KMS-11 (cell line): ENCODE measurements around the gene RBFOX2.

Source experiments
- H2AFZ ChIP-seq: fragments of 200-600 bp; sonication (generic); 2 replicates; pipeline ENCODE4 v1.6.1; 2016; ENCODE audit warnings: antibody characterized with exemption, mixed run types, low read depth
- H3K27ac ChIP-seq: fragments of 200-600 bp; sonication (generic); 2 replicates; pipeline ENCODE4 v1.6.1; 2016; ENCODE audit warnings: mild to moderate bottlenecking, mixed run types
- H3K27me3 ChIP-seq: fragments of 200-600 bp; sonication (generic); 2 replicates; pipeline ENCODE4 v1.6.1; 2017; ENCODE audit warnings: mild to moderate bottlenecking, low read depth, mixed run types, moderate library complexity; ENCODE audit not compliant: insufficient read depth
- H3K36me3 ChIP-seq: fragments of 200-600 bp; sonication (generic); 2 replicates; pipeline ENCODE4 v1.6.1; 2017; ENCODE audit warnings: mild to moderate bottlenecking, mixed run types; ENCODE audit not compliant: insufficient read depth
- H3K4me1 ChIP-seq: fragments of 200-600 bp; sonication (generic); 2 replicates; pipeline ENCODE4 v1.6.1; 2016; ENCODE audit warnings: mild to moderate bottlenecking, low read depth, mixed run types; ENCODE audit not compliant: poor library complexity, severe bottlenecking
- H3K4me2 ChIP-seq: fragments of 200-600 bp; sonication (generic); 2 replicates; pipeline ENCODE4 v1.7.0; 2016; ENCODE audit warnings: mild to moderate bottlenecking, mixed run types
- H3K4me3 ChIP-seq: fragments of 200-600 bp; sonication (generic); IDR thresholded peaks from 2 replicates; pipeline ENCODE4 v1.6.1; 2017; ENCODE audit warnings: low read depth, low read length, mixed read lengths; ENCODE audit not compliant: insufficient read depth
- H3K79me2 ChIP-seq: fragments of 200-600 bp; sonication (generic); 2 replicates; pipeline ENCODE4 v1.6.1; 2016; ENCODE audit warnings: low read depth, mixed run types; ENCODE audit not compliant: insufficient read depth
- H3K9ac ChIP-seq: fragments of 200-600 bp; sonication (generic); 2 replicates; pipeline ENCODE4 v1.6.1; 2016; ENCODE audit warnings: mild to moderate bottlenecking, mixed run types
- H4K20me1 ChIP-seq: fragments of 200-600 bp; sonication (generic); 2 replicates; pipeline ENCODE4 v1.6.1; 2016; ENCODE audit warnings: mild to moderate bottlenecking, mixed run types; ENCODE audit not compliant: insufficient read depth
- CTCF ChIP-seq: fragments of 200-600 bp; sonication (generic); conservative IDR thresholded peaks from 2 replicates; pipeline ENCODE4 v1.6.1; 2017; ENCODE audit warnings: low read depth, mild to moderate bottlenecking, antibody characterized with exemption, low read length, moderate library complexity, mixed read lengths

Gene RBFOX2

GRCh38 chr22:35731321-35731720 lies 297.3 kb downstream of the RBFOX2 start:
- Histone ChIP-seq H3K36me3 (no peaks in the 10 kb centered on the region), H4K20me1 (no peaks in the 10 kb centered on the region), H3K79me2 (no peaks in the 10 kb centered on the region), H2AFZ (no peak overlapping the region), H3K27me3 (no peaks in the 10 kb centered on the region), H3K4me1 (no peaks in the 10 kb centered on the region), H3K4me3 (no peak overlapping the region), H3K27ac (no peak overlapping the region), H3K4me2 (no peak overlapping the region), H3K9ac (no peak overlapping the region)
- TF ChIP-seq CTCF, result no peak

GRCh38 chr22:35729309-35729698 lies 299.3 kb downstream of the RBFOX2 start:
- Histone ChIP-seq H3K4me2 (no peak overlapping the region), H3K27me3 (no peaks in the 10 kb centered on the region), H4K20me1 (no peaks in the 10 kb centered on the region), H3K27ac (no peak overlapping the region), H3K36me3 (no peaks in the 10 kb centered on the region), H2AFZ (no peak overlapping the region), H3K4me3 (no peak overlapping the region), H3K79me2 (no peaks in the 10 kb centered on the region), H3K4me1 (no peaks in the 10 kb centered on the region), H3K9ac (no peak overlapping the region)
- TF ChIP-seq CTCF, result no peak

- TF ChIP-seq CTCF, result no peak
- no peaks in the 10 kb centered on the region for H3K79me2 ChIP-seq
- no peak overlapping the region for H2AFZ ChIP-seq
- H3K36me3 ChIP-seq, result no peaks in the 10 kb centered on the region
- H4K20me1 ChIP-seq, result no peaks in the 10 kb centered on the region
- H3K9ac ChIP-seq, result no peak overlapping the region
- no peaks in the 10 kb centered on the region for H3K27me3 ChIP-seq
- no peak overlapping the region for H3K27ac ChIP-seq
- no peak overlapping the region for H3K4me3 ChIP-seq
- no peak overlapping the region for H3K4me2 ChIP-seq
- H3K4me1 ChIP-seq, result no peaks in the 10 kb centered on the region
These were observed 299.9 kb downstream of the RBFOX2 start for GRCh38 chr22:35728639-35729308.

GRCh38 chr22:35727436-35727835 lies 301.2 kb downstream of the RBFOX2 start:
- no peaks in the 10 kb centered on the region for H3K4me1 ChIP-seq
- H3K4me3 ChIP-seq, result no peak overlapping the region
- H3K27me3 ChIP-seq, result no peaks in the 10 kb centered on the region
- no peaks in the 10 kb centered on the region for H3K79me2 ChIP-seq
- H2AFZ ChIP-seq, result no peak overlapping the region
- no peak overlapping the region for H3K9ac ChIP-seq
- no peaks in the 10 kb centered on the region for H3K36me3 ChIP-seq
- no peaks in the 10 kb centered on the region for H4K20me1 ChIP-seq
- no peak for TF ChIP-seq CTCF
- H3K4me2 ChIP-seq, result no peak overlapping the region
- H3K27ac ChIP-seq, result no peak overlapping the region
